K562 (cell line): ENCODE measurements around the gene CACNA1C. TPM values are rescaled to one million over a fixed set of nuclear protein-coding genes. Genes with fewer than 3 reads are reported as not detected.

Experiments
- ATAC-seq: fragments of 200-7000 bp; cut with Tn5 transposase; 3 replicates; pipeline ENCODE4 v1.9.1; 2020; ENCODE audit warnings: moderate library complexity
- BruUV-seq: library from RNA; stranded (reverse); fragments of 400-500 nt; replicated peaks from 2 replicates; lab custom pipeline; 2021; lab: Mats Ljungman, UMichigan
- CTCF ChIA-PET: fragments of 300-600 bp; formaldehyde crosslinking; extraction: SDS; loops from one replicate; lab custom pipeline; 2021; ENCODE audit warnings: low intra/inter-chr PET ratio; lab: Yijun Ruan, JAX
- POLR2A ChIA-PET: fragments of 300-600, 350-650 bp; sonication (Branson Sonifier 250); formaldehyde crosslinking; extraction: SDS; loops from one replicate; lab custom pipeline; 2021; ENCODE audit warnings: antibody characterized with exemption, inconsistent platforms; lab: Yijun Ruan, JAX
- DNase-seq, 4 experiments: peaks; one replicate each; pipeline versions ENCODE4 v3.0.0 to v3.0.0-alpha.2; 2011 to 2018; ENCODE audit warnings: low spot score in 3 of 4, mixed read lengths in 3 of 4; ENCODE audit errors: extremely low read depth in 1 of 4
- FAIRE-seq: peaks from 2 replicates; lab custom pipeline; 2011; peaks lifted over from hg19 to GRCh38; lab: Jason Lieb, UNC
- H2AFZ ChIP-seq: 2 replicates; pipeline ENCODE4 v1.6.0; 2011; ENCODE audit warnings: low read depth, low read length, control low read depth, inconsistent platforms
- H3K27ac ChIP-seq: fragments of 200-600 bp; 3 replicates; pipeline ENCODE4 v1.8.0; 2011; ENCODE audit warnings: low read depth, mild to moderate bottlenecking, control low read depth, inconsistent platforms, low read length, moderate library complexity, mixed read lengths; ENCODE audit errors: extremely low read depth
- H3K27me3 ChIP-seq, 2 experiments: fragments of 300-600 bp in 1 of 2; 2 replicates in 1 of 2; 3 replicates in 1 of 2; pipeline versions ENCODE4 v1.6.0 to v1.8.0; 2011; ENCODE audit warnings: inconsistent platforms in 2 of 2, low read length in 2 of 2, mild to moderate bottlenecking in 1 of 2, mixed read lengths in 1 of 2, moderate library complexity in 1 of 2; ENCODE audit not compliant: control insufficient read depth in 2 of 2, insufficient read depth in 2 of 2
- H3K36me3 ChIP-seq: fragments of 300-600 bp; 3 replicates; pipeline ENCODE4 v1.8.0; 2011; ENCODE audit warnings: mild to moderate bottlenecking, low read length, inconsistent platforms; ENCODE audit not compliant: control insufficient read depth, insufficient read depth
- H3K4me1 ChIP-seq, 2 experiments: fragments of 200-600 bp in 1 of 2; replicated peaks in 1 of 2; 2 replicates in 1 of 2; 3 replicates in 1 of 2; pipeline versions ENCODE4 v1.5.1 to v1.8.0; 2011; ENCODE audit warnings: inconsistent platforms in 2 of 2, low read length in 2 of 2, mild to moderate bottlenecking in 1 of 2, mixed read lengths in 1 of 2, moderate library complexity in 1 of 2; ENCODE audit not compliant: control insufficient read depth in 2 of 2, insufficient read depth in 2 of 2
- H3K4me2 ChIP-seq: 2 replicates; pipeline ENCODE4 v1.6.1; 2011; ENCODE audit warnings: low read length, control low read depth, inconsistent platforms, mixed read lengths; ENCODE audit not compliant: insufficient read depth
- H3K4me3 ChIP-seq: fragments of 200-600 bp; sonication (generic), shearing (Covaris generic); 2 replicates; pipeline ENCODE4 v1.5.1; 2016; ENCODE audit warnings: control low read depth, inconsistent platforms
- H3K79me2 ChIP-seq: fragments of 200-600 bp; 3 replicates; pipeline ENCODE4 v1.8.0; 2011; ENCODE audit warnings: low read length, inconsistent platforms; ENCODE audit not compliant: control insufficient read depth, insufficient read depth
- H3K9ac ChIP-seq, 2 experiments: 2 replicates each; pipeline versions ENCODE4 v1.6.0 to v1.6.1; 2011; ENCODE audit warnings: low read depth in 2 of 2, low read length in 2 of 2, control low read depth in 1 of 2, inconsistent platforms in 1 of 2, mild to moderate bottlenecking in 1 of 2, mixed read lengths in 1 of 2; ENCODE audit not compliant: insufficient read depth in 1 of 2
- H3K9me1 ChIP-seq: one replicate; pipeline ENCODE4 v1.6.0; 2011; ENCODE audit warnings: inconsistent platforms, mild to moderate bottlenecking, low read length, moderate library complexity; ENCODE audit not compliant: control insufficient read depth, insufficient read depth
- H3K9me3 ChIP-seq: replicated peaks from 2 replicates; pipeline ENCODE4 v1.5.1; 2011; ENCODE audit warnings: low read depth, low read length, inconsistent platforms; ENCODE audit not compliant: control insufficient read depth, insufficient read depth
- H4K20me1 ChIP-seq: replicated peaks from 2 replicates; pipeline ENCODE4 v1.6.1; 2011; ENCODE audit warnings: low read length, inconsistent platforms, mixed read lengths; ENCODE audit not compliant: control insufficient read depth, insufficient read depth
- BMI1 ChIP-seq: fragments of 150-350 bp; IDR thresholded peaks from 2 replicates; pipeline ENCODE4 v1.6.1; 2014; ENCODE audit warnings: low read length
- DEAF1 ChIP-seq: fragments of 450-650 bp; formaldehyde crosslinking; IDR thresholded peaks from 2 replicates; pipeline ENCODE4 v1.4.0; 2020; ENCODE audit warnings: mild to moderate bottlenecking, moderate library complexity
- E2F8 ChIP-seq: fragments of 450-650 bp; IDR thresholded peaks from 2 replicates; pipeline ENCODE4 v1.7.1; 2018; ENCODE audit warnings: mild to moderate bottlenecking, low read depth; ENCODE audit not compliant: partially characterized antibody
- HES1 ChIP-seq: fragments of 450-650 bp; IDR thresholded peaks from 2 replicates; pipeline ENCODE4 v1.6.1; 2016; ENCODE audit warnings: low read depth, mild to moderate bottlenecking, moderate library complexity
- HNRNPK ChIP-seq: fragments of 200-400 bp; formaldehyde crosslinking; IDR thresholded peaks from one replicate; pipeline ENCODE4 v1.6.1; 2018; ENCODE audit warnings: mild to moderate bottlenecking, low read depth, low read length; ENCODE audit not compliant: poor library complexity, severe bottlenecking
- ILK ChIP-seq: fragments of 450-650 bp; IDR thresholded peaks from 2 replicates; pipeline ENCODE4 v1.6.1; 2016; ENCODE audit warnings: missing genetic modification characterization, low read depth, mild to moderate bottlenecking, missing compliant biosample characterization, moderate library complexity, borderline replicate concordance
- MED1 ChIP-seq: sonication (generic); formaldehyde crosslinking; IDR thresholded peaks from 2 replicates; pipeline ENCODE4 v1.8.1; 2023; ENCODE audit warnings: missing genetic modification reagents, borderline replicate concordance
- NCOA6 ChIP-seq: fragments of 450-650 bp; IDR thresholded peaks from 2 replicates; pipeline ENCODE4 v1.6.1; 2017; ENCODE audit warnings: mild to moderate bottlenecking
- PTBP1 ChIP-seq: fragments of 200-400 bp; formaldehyde crosslinking; IDR thresholded peaks from 2 replicates; pipeline ENCODE4 v1.6.1; 2017; ENCODE audit warnings: low read depth, low read length
- RBFOX2 ChIP-seq: fragments of 200-400 bp; formaldehyde crosslinking; IDR thresholded peaks from 2 replicates; pipeline ENCODE4 v1.6.1; 2017; ENCODE audit warnings: low read depth, mild to moderate bottlenecking, low read length, moderate library complexity
- ZNF41 ChIP-seq: fragments of 250-450 bp; sonication (Bioruptor Pico); conservative IDR thresholded peaks from 2 replicates; pipeline ENCODE4 v1.4.0; 2020; ENCODE audit warnings: mild to moderate bottlenecking
- ZNF740 ChIP-seq, 3 experiments: fragments of 200-800 bp in 1 of 3; sonication (Bioruptor generic) in 1 of 3; sonication (generic) in 1 of 3; formaldehyde crosslinking in 1 of 3; IDR thresholded peaks; 2 replicates each; pipeline versions ENCODE4 v1.6.1 to v1.8.0; 2016 to 2022; ENCODE audit warnings: mild to moderate bottlenecking in 2 of 3, missing compliant biosample characterization in 2 of 3, missing genetic modification characterization in 2 of 3, missing genetic modification reagents in 1 of 3
- WGBS: fragments of 100-300 bp; shearing (Covaris generic); methylation state at CpG from one replicate; pipeline ENCODE4 v1.1.6; 2016; ENCODE audit warnings: low coverage, mixed read lengths; ENCODE audit not compliant: insufficient coverage; ENCODE audit errors: missing lambda C conversion rate; 5-methylcytosine and 5-hydroxymethylcytosine counted together
- in situ Hi-C: fragments of 300-500 bp; cut with MboI; formaldehyde crosslinking; loops from 4 replicates; pipeline ENCODE4 v1.15.0; 2018; ENCODE audit warnings: inconsistent platforms, mixed read lengths
- intact Hi-C: fragments of 100-400 bp; cut with micrococcal nuclease; formaldehyde crosslinking; loops from 2 replicates; pipeline ENCODE4 v1.14.2; 2022
- polyA plus RNA-seq, 8 experiments: library from polyadenylated mRNA; depleted of rRNA in 4 of 8; stranded (reverse) in 5 of 8; unstranded in 3 of 8; fragments of >200 nt; fragmentation: Nextera tagmentation in 2 of 8; fragmentation: Illumina TruSeq in 1 of 8; extraction: Ambion mirVana in 2 of 8; extraction: Trizol in 1 of 8; gene quantifications; 2 replicates each; pipeline versions ENCODE4 v1.2.1 to v1.2.3, GENCODE V29; 2011 to 2014; ENCODE audit warnings: inconsistent platforms in 1 of 8, missing spikeins in 1 of 8
- total RNA-seq, 7 experiments: library from RNA; depleted of rRNA in 6 of 7; stranded (reverse); fragments of >200 nt in 6 of 7; fragmentation: Illumina TruSeq in 2 of 7; extraction: Trizol in 2 of 7; gene quantifications; 2 replicates each; pipeline versions ENCODE4 v1.2.1 to v1.2.3, GENCODE V29; 2011 to 2021; ENCODE audit warnings: low replicate concordance in 1 of 7

The CACNA1C gene
- total and polyA plus RNA-seq, 9 of the 15 experiments (the other 6 are each of a cell fraction or from before 2014, with no cell fraction given) = not detected

GRCh38 chr12:2190085-2190484, 137.3 kb downstream of the CACNA1C start:
- intact Hi-C loops (no loop called here), in situ Hi-C loops (no loop called here)
- CTCF ChIA-PET = no interaction called here
- POLR2A ChIA-PET = no interaction called here
- H2AFZ ChIP-seq = no peak overlapping the region
- no peak overlapping the region for H3K4me3 ChIP-seq
- peaks cover 3 to 31% of the 10 kb centered on the region in 2 experiments; a peak in 2 of 5 replicates for H3K27me3 ChIP-seq
- WGBS = 0% methylated on average over 9 of the region's 9 CpGs
- FAIRE-seq (no peak), DNase-seq (no peak), ATAC-seq (no peak)
- TF ChIP-seq RBFOX2 = no peak
- no peak for TF ChIP-seq NCOA6
- no peak for TF ChIP-seq ILK (tag)
- TF ChIP-seq E2F8 = no peak
- TF ChIP-seq DEAF1 (CRISPR knock-in tag) = no peak
- TF ChIP-seq HES1 = no peak
- no peak for TF ChIP-seq ZNF740 (CRISPR knock-in tag; IDR thresholded peaks at IDR 0.05)
- TF ChIP-seq ZNF740 (tag; IDR thresholded peaks at IDR 0.05) = no peak
- no peak for TF ChIP-seq PTBP1
- no peak for TF ChIP-seq ZNF41 (CRISPR knock-in tag)
- no peak for TF ChIP-seq BMI1
- TF ChIP-seq MED1 = no peak
- no peak for TF ChIP-seq HNRNPK
- BruUV-seq = no TSS peak
- H3K4me1 ChIP-seq = no peaks in the 10 kb centered on the region; a peak in 1 of 5 replicates
- H3K9me1 ChIP-seq = no peaks in the 10 kb centered on the region
- H3K79me2 ChIP-seq = no peaks in the 10 kb centered on the region
- no peaks in the 10 kb centered on the region for H3K9me3 ChIP-seq
- H3K27ac ChIP-seq = no peak overlapping the region
- no peak overlapping the region for H3K9ac ChIP-seq
- no peaks in the 10 kb centered on the region for H4K20me1 ChIP-seq
- H3K36me3 ChIP-seq = no peaks in the 10 kb centered on the region
- no peak overlapping the region for H3K4me2 ChIP-seq
